ENCODE results near the gene SDSL.

DNA sequence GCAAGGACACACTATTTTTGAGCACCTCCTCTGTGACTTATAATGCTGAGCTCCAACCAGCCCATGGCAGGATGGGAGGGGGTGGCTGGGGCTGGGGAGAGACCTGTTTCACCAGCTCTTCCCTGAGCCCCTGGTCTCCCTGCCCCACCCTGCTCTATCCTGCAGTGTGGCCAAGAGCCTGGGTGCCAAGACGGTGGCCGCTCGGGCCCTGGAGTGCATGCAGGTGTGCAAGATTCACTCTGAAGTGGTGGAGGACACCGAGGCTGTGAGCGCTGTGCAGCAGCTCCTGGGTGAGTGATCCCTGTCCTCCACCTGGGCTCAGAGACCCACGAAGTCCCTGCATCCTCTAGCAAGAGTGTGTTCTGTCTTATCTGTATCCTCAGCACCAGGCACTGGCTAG, 14.4 kb downstream of the SDSL start:
- TF ChIP-seq, protein P1, sequence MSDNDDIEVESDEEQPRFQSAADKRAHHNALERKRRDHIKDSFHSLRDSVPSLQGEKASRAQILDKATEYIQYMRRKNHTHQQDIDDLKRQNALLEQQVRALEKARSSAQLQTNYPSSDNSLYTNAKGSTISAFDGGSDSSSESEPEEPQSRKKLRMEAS (IDR thresholded peaks at IDR 0.05) = no peak
- TF ChIP-seq ZNF383 (CRISPR knock-in tag; IDR thresholded peaks at IDR 0.05; ENCODE audit: borderline replicate concordance) (no peak), KLF15 (CRISPR knock-in tag; IDR thresholded peaks at IDR 0.05; ENCODE audit: borderline replicate concordance) (no peak), KLF6 (CRISPR knock-in tag; IDR thresholded peaks at IDR 0.05) (no peak), AHR (CRISPR knock-in tag; IDR thresholded peaks at IDR 0.05) (no peak), ZNF124 (CRISPR knock-in tag; IDR thresholded peaks at IDR 0.05) (no peak), NFE2L2 (IDR thresholded peaks at IDR 0.05; ENCODE audit: low read length) (no peak), WIZ (CRISPR knock-in tag; IDR thresholded peaks at IDR 0.05) (no peak), FLYWCH1 (CRISPR knock-in tag; IDR thresholded peaks at IDR 0.05) (no peak)
- TF ChIP-seq, protein P2, sequence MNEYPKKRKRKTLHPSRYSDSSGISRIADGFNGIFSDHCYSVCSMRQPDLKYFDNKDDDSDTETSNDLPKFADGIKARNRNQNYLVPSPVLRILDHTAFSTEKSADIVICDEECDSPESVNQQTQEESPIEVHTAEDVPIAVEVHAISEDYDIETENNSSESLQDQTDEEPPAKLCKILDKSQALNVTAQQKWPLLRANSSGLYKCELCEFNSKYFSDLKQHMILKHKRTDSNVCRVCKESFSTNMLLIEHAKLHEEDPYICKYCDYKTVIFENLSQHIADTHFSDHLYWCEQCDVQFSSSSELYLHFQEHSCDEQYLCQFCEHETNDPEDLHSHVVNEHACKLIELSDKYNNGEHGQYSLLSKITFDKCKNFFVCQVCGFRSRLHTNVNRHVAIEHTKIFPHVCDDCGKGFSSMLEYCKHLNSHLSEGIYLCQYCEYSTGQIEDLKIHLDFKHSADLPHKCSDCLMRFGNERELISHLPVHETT (CRISPR knock-in tag; conservative IDR thresholded peaks at IDR 0.05) = no peak
- TF ChIP-seq, protein P3, sequence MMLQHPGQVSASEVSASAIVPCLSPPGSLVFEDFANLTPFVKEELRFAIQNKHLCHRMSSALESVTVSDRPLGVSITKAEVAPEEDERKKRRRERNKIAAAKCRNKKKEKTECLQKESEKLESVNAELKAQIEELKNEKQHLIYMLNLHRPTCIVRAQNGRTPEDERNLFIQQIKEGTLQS (CRISPR knock-in tag; IDR thresholded peaks at IDR 0.05) = no peak
